GM12873 (cell line): ENCODE results near the gene GALK2.

Source experiments
- TF ChIP-seq, protein P1 (sequence below): IDR thresholded peaks from 2 replicates; pipeline ENCODE4 v1.5.1; 2012; ENCODE audit warnings: low read depth, mild to moderate bottlenecking, moderate library complexity, low read length, control low read depth; ENCODE audit not compliant: insufficient read depth; ENCODE audit errors: missing control alignments

Gene GALK2

DNA sequence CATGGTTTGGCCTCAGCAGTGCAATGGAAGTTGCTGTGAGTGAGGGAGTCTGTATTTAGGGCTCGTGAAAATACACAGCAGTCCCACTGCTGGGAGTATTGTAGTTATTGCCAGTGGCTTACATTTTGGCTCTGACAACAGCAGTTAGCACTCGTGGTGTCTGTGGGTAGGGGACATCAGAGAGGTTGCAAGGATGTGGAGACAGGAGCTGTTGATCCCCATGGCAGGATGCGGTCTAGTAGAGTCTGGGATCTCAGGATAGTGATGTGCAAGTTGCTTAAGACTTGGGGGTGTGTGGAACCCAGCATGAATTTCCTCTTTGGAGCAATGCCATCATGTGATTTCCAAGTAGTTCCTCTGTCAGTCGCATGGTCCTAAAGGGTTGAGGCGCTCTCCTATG is 59.9 kb downstream of the GALK2 start:
- TF ChIP-seq, protein P1, sequence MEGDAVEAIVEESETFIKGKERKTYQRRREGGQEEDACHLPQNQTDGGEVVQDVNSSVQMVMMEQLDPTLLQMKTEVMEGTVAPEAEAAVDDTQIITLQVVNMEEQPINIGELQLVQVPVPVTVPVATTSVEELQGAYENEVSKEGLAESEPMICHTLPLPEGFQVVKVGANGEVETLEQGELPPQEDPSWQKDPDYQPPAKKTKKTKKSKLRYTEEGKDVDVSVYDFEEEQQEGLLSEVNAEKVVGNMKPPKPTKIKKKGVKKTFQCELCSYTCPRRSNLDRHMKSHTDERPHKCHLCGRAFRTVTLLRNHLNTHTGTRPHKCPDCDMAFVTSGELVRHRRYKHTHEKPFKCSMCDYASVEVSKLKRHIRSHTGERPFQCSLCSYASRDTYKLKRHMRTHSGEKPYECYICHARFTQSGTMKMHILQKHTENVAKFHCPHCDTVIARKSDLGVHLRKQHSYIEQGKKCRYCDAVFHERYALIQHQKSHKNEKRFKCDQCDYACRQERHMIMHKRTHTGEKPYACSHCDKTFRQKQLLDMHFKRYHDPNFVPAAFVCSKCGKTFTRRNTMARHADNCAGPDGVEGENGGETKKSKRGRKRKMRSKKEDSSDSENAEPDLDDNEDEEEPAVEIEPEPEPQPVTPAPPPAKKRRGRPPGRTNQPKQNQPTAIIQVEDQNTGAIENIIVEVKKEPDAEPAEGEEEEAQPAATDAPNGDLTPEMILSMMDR = no peak

DNA sequence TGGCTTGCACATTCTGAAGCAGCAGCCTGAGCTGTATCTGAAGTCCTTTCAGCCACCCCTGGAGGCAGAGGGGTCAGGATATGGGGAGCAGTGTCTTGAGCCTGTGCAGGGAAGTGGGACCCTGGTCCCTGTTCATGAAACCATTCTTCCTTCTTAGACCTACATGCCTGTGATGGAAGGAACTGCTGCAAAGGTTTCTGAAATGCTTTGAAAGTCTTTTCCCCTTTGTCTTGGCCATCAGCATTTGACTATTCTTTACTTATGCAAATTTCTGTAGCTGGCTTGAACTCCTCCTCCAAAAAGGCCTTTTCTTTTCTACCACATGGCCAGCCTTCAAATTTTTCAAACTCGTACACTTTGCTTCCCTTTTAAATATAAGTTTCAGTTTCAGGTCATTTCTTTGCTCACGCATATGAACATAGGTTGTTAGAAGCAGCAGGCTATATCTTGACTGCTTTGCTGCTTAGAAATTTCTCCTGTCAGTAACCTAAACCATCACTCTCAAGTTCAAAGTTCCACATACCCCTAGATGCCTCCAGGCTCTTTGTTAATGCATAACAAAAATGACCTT is 62.3 kb downstream of the GALK2 start:
- TF ChIP-seq, protein P1 = no peak

DNA sequence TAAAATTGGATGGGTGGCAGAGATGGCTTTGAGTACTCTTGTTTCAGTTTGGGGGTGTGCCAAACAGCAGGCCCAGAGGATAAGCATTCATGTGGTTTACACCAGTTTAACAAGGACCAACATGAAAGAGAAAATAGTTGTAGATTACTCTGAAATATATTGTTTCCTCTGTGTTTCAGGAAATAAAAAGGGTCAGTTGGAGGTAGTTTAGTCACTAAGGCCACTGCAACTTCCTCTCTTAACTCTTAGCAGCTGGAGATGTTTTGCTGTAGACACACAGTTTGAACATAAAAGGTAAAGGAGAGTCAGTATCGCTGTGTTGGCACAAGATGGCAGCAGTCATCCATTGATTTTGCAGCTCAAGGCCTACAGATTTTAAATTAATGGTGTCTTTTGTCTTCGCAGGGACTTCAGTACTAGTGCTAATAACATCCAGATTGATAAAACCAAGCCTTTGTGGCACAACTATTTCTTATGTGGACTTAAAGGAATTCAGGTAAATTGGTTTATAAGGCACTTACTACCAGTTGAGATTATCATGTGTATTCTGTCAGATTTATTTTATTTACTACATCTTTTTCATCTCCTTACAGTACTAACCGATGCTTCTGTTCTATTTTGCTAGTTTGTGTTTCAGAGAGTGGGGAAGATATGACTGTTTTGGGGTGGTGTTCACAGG is 65.5 kb downstream of the GALK2 start:
- TF ChIP-seq, protein P1 = peak; percentile 76

GRCh38 chr15:49236869-49237268 is 66.8 kb downstream of the GALK2 start:
- TF ChIP-seq, protein P1 = no peak

- TF ChIP-seq, protein P1 = no peak
These were observed 68.3 kb downstream of the GALK2 start for GRCh38 chr15:49238342-49238741.

DNA sequence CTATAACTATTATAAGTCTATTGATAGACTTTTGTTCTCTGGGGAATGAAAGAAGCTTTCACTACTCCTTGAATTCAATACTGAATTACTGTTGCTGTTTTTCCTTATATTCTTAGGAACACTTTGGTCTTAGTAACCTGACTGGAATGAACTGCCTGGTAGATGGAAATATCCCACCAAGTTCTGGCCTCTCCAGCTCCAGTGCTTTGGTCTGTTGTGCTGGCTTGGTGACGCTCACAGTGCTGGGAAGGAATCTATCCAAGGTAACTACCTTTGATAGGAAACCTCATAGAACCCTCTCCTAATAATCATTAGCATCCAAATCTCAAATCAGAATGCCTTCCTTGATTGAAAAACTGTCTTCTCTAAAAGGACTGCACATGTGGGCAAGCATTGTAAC is 69.1 kb downstream of the GALK2 start:
- TF ChIP-seq, protein P1 = no peak

- TF ChIP-seq, protein P1 = no peak
These were observed 72.8 kb downstream of the GALK2 start for GRCh38 chr15:49242820-49243219.
